Activated T-cell treated with anti-CD3 and anti-CD28 coated beads for 1 hour (primary cell): Measurements from ENCODE around the gene CLMN.
"Not testable (repeated sequence)": the region's sequence is repeated elsewhere in the genome, so short reads cannot be mapped to it uniquely, and the experiment has no call there.

Source experiments
- DNase-seq: peaks from one replicate; pipeline ENCODE4 v3.0.0-alpha.2; 2020; ENCODE audit warnings: low read depth

Gene CLMN

DNA sequence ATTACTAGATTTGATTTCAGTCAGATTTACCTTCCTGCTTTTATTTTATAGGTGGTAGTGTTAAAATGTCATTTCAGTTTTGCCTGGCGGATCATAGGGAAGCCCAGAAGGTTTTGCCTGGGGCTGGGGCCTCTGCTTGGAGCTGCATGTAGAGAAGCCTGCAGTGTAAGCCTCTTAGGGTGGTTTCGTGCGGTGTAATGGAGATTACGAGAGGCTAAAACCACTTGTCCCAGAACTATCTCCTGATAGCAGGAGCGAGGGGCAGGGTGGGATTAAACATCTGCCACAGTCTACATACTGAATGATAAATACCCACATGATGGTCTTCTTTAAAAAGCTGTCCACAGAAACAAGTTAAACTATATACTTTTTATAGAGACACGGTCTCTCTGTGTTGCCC lies 127.4 kb downstream of the CLMN start:
- DNase-seq: no peak

DNA sequence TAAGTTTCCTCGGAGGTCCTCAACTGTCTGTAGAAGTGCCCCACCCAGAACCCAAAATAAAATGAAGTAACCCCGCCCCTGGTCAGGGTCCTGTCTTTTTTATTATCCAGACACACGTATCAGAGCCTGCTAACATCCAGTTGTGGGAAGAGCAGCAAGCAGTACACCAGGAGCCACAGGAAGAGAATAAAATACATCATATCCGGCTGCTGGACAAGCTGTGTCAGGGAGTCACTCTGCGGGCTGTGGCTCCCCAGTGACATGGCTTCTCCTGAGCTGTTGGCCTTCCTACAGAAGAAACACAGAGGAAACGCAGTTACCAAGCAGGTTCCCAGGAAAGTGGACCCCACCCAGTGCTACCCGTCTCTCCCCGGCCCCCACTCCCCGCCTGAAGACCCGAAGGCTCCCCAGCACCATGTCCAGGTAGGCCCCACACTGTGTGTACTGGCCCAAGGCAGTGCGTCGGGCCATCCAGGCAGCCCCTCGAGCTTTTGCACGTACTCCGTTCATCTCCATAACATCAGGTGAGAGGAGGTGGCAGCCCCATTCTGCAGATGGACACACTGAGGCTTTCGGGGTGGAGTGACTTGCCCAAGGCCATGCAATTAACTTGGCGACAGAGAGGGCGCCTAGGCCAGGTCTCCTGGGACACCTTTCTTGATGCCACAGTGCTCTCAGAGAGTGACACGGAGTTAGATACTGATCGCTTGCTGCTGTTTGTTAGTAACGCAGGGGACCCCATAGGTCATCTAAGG lies 128.1 kb downstream of the CLMN start:
- no peak for DNase-seq

DNA sequence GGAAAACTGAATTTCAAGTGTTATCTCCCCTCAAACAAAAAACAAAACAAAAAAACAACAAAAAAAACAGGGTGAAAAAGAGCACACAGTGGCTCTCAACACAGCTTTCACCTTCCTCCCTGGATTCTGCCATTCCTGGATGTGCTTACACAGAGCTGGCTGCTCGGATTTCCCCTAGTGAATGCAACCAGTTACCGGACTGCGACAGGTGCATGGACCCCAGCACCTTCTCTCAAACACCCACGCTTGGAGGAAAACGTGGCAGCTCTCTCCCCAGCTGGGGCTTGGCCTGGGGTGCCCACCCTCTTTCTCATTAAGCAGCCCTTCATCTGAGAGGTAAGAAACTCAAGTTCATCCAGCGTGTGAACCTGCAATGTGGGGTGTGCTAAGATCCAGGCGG lies 128.9 kb downstream of the CLMN start:
- DNase-seq: no peak

DNA sequence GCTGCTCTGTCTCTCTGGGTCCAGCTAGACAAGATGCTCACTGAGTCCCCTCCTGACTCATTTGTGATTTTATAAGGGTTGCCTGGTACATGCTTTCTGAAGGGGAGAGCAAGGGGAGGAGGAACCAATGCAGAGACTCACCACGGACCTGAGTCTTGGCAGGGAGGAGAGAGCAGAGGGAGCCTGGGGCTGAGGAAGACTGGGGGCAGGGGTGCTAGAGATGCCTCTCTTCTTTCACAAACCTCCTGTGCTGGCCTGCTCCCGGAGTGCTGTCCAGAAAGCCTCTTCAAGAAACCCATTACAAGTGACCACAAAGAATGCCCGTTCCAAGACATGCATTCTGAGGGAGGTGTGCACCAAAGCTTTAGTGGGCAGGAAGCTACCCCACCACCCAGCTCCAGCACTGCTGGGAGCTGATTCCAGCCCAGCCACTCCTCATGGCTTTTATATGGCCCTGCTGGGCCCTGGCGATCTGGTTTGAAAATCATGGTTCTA lies 129.3 kb downstream of the CLMN start:
- no peak for DNase-seq

DNA sequence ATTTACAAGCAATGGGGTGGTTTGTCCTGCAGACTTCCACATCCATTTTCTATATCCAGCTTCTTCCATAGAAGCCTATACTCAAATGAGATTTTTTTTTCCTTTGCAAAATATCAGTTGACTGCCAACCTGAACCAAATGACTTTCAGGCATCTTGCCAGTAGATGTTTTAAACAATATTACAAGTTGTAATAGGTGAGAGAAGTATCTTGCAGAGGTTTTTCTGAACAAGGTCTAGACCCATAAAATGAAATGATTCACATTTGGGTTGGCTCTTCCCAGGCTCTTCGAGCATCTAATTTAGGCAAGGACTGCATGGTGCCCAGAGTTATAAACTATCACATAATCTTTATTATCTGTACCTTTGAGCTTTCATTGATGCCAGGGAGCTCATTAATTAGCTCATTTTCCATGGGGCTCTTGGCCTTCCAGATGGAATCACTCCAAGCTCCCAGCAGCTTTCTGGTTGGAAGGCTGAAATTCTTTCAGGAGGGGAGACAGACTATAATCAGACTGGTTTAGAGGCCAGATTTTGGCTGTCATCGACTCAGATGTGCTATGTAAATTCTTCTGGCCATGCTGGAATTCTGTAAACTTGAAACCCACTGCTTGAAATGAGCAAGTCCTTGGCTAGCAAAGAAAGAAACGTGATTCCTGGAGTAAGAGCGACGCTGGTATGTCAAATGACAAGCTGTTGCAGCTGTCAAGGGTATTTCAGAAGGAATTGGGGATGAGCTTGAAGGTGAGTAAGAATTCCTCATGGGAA lies 130.2 kb downstream of the CLMN start:
- DNase-seq: no peak

DNA sequence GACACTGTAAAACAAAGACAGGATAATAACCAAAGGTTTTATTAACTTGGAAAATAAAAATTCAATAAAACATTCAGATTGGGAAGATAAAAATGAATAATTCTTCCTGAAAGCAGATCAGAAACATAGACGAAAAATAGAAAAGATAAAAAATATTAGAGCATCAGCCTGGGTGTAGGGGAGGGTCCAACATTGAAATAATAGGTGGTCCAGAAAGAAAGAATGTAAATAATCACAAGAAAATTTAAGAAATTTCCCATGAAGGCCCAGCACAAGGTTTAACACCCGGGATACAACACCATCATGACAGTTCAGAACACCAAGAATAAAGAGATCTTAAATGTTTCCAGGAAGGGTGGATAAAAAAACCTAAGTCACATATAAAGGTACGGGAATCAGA lies 131.3 kb downstream of the CLMN start:
- no peak for DNase-seq

DNA sequence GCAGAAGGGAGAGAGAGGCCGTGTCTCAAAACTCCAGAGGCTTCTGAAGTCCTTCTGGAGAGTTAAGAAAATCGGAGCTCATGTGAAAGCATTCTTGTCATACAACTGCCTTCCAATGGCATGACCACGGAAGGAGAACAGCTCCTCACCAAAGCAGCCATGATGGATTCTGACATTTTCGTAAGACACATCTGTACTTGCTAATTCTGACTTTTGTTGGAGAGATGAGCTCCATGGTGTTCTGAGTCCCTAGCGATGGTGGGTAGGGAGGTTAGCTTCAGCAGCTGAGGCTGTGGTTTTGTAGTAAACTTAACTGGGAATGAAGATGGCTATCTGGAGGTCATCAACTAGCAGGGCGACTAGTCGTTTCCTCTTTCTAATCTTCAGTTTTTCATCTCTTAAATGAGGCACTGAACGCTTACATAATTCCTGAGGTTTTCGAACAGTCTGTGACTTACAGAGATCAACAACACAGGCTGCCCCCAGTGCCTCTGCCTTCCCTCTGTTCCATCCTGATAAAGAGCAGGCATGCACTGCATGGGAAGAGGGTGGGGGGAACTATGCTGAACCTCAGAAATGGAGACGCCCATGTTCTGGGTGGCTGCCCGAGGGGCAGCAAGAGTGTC lies 133.8 kb downstream of the CLMN start:
- DNase-seq: no peak

DNA sequence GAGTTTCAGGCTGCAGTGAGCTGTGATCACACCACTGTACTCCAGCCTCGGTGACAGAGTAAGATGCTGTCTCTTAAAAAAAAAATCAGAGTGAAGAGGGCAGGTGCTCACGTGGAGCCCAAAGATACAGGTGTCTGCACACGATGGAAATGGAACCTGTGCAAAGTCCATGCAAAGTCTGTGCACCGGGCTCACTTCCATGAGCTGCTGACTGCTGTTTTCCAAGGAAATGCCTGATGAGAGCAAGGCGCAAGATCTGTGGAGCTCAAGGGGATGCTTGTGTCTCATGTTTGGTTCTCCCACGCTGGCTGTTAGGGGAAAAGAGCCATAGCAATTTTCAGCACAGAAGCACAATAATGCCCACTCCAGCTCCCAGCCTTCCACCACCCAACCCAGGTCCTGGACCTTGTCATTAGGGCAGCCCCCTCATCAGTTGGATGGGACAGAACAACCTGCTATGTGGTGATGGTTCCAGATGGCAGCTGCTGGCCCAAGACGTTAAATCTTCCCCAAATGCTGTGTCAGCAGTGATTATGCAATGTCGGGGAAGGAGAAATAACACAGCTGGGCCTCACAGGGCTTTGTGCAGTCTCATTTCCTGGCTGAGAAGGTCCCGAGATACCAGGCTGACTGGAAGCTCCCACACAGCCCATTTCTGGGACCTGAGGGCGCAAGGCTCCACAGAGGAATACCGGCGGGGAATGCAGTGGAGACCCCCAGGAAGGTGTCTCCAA lies 134.5 kb downstream of the CLMN start:
- no peak for DNase-seq

DNA sequence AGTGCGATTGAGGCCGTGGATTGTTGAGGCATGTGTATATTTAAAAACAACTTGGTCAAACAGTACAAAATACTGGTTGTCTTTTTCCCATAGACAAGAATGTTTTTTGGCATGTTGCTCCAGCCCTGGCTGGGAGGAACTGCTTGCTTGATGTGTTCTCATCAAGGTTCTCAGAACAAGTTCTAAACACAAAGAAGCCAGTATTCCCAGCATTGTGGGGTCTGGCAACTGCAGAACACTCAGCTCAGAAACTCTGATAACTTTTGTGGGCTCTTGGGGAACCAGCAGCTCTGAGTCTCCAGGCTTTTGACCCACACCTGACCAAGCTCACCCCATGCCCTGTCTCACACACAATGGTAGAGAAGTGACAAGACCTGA lies 135.3 kb downstream of the CLMN start:
- no peak for DNase-seq

DNA sequence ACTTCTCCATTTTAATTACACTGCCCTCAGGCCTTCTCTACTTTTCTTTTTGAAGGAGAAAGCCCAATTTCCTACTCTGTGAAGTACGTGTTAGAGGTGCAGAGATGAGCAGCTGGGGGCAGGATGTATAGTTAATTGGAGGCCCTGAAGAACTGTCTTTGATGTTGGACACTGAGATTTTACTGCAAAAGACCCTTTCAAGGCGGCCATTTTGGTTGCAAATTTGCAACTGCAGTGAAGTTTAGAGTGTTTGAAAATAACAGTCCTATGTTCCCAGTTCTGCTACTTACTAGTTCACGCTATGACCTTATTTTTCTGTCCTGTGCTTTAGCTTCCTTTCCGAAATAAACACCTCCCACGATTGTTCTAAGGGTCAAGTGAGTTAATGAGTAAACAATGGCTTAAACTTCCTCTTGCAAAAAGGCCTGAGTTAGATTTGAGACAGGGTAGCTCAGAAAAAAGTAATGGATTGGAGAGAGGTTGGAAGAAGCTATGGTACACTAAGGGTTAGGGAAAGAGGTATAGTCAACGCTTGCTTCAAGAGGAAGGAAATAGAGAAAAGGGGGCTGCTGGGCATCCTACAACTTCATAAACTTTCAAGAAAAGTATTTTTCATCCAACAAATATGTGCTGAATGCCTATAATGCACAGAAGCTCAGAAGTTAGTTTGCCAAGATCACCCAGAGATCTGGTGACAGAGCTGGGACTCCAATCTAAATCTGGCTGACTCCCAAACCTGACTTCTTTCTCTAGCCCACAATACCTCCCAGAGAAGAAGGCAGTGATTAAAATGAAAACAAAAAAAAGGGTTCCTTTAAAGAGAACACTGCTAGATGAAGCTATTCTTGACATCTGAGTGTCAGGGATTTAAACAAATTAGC lies 135.9 kb downstream of the CLMN start:
- no peak for DNase-seq

DNA sequence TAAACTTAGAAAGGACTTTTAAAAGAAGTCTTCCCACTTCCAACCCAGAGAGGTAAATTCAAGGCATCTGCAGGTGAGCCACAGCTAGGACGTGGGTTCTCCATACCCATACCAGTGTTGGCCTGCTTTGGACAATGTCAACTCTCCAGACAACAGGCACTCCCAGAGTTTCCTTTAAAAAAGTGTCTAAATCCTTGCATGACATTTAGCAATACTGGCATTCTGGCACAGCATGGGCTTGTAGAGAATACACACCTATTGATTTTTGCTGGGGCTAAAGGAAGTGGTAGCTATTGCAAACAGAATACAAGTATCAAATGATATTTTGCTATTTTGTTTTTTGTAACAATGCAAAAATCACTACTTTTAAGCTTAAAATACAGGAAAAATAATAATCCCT lies 136.6 kb downstream of the CLMN start:
- DNase-seq: no peak

DNA sequence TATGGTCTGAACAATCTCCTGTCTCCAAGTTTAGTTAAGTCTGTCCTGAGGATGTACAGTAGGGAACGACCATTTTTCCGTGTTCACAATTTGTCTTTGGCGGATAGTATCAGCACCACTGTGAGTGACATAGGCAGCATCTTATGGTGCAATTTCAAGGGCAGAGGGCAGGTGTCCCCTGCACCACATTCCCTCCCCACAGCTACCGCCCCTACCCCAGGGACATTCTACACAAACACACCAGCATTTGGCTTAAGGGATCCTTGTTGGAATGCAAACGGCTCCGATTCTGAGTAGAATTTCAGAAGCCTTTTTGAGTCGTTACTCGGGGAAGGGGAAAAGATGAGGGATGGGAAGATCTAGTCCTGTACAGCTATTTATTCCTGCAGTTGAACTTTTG lies 137.3 kb downstream of the CLMN start:
- DNase-seq: no peak

DNA sequence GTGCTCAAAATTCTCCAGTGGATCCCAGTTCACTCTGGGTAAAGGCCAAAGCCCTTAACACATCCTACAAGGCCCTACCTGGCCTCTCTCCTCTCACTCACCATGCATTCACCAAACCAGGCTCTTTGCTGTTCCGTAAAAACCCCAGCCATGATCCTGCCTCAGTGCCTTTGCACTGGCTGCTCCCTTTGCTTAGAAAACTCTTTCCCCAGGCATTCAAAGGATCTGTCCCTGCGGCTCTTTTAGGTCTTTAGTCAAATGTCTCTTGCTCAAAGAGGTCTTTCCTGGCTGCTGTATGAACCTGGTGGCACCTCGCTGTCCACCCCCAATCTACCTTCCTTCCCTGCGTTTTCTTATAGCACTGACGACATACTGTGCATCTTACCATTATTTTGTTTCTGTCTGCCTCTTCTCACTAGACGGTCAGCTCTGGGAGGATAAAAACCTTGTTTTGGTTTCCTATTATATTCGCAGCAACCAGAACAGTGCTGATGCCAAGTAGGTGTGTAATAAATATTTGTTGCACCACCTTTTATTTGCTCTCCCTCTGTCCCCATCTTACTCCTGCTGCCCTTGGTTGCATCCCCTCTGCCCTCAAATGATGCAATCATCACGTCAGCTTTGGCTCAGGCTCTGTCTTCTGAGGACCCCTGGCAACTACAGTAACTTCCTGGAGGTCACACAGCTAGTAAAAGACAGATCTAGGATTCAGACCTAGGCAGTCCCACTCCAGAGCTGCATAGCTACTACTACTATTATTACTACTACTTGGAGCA lies 138.6 kb downstream of the CLMN start:
- no peak for DNase-seq

DNA sequence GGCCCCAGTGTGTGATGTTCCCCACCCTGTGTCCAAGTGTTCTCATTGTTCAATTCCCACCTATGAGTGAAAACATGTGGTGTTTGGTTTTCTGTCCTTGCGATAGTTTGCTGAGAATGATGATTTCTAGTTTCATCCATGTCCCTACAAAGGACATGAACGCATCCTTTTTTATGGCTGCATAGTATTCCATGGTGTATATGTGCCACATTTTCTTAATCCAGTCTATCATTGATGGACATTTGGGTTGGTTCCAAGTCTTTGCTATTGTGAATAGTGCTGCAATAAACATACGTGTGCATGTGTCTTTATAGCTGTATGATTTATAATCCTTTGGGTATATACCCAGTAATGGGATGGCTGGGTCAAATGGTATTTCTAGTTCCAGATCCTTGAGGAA lies 144.0 kb downstream of the CLMN start:
- DNase-seq: not testable (repeated sequence)

DNA sequence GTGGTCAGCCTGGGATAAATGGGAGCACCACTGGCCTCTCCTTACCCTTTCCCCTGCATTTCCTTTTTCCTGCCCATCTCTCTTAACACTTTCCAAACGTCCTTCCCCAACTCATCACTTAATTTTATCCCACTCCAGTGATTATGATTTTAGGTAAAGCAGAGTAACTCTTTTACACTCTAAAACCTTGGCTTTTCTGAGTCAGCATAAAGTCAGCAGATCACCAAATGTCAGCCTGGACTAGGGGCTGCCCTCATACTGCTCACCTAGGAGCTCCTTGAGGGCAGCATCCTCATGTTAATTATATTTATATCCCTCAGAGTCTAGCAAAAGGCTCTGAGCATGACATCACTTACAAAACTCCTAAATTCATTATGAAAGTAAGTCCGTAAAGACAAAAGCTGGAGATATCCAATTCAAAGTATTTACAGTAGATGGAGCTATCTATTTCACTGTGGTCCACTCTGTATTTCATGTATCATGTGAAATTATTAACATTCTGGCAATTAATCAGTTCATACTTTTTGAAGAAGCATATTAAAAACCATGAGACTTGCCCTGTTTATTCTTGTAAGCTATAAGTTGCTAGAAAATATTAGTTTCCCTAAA lies 145.4 kb downstream of the CLMN start:
- no peak for DNase-seq

DNA sequence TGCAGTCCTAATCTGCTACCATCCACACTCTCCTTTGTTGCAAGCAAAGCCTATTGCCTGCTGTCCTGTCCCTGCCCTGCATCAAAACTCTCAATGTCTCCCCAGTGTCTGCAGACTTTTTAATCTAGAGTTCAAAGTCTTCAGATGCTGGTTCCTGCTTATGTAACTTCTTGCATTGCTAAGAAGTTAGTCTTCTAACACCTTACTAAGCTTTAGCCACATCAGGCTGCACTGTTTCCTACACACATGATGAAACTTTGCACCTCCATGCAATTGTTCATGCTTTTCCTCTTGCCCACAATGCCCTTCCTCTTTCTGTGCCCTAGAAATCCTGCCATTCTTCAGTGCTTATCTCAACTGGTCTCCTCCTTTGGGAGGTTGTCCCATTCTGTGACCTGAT lies 146.2 kb downstream of the CLMN start:
- no peak for DNase-seq

DNA sequence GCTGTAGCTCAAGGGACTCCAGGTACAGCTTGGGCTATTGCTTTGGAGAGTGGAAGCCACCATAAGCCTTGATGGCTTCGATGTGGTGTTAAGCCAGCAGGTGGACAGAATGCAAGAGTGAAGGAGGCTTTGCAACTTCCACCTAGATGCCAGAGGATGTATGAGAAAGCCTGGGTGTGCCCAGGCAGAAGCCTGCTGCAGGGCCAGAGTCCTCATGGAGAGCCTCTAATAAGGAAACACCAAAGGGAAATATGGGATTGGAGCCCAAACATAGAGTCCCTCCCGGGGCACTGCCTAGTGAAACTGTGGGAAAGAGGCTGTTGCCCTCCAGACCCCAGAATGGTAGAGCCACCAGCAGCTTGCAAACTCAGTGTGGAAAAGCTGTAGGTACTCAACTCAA lies 152.5 kb downstream of the CLMN start:
- DNase-seq: no peak

DNA sequence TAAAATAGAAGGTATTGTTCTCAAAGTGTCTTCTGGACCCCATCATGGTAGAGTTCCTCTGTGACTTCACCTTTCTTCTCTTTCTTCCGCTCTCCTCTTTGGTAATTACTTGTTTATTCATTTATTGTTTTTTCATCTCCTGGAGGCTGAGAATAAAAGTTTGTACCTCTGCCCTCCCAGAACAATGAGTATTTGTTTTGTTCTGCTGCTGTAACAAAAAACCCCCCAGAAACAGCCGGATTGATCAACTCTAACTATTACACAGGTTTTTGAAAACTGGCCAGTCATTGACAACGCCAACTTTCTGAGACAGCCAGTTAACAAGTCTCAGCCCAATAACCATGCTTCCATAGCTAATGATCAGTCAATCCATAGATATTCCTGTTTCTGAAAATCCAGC lies 154.2 kb downstream of the CLMN start:
- no peak for DNase-seq

DNA sequence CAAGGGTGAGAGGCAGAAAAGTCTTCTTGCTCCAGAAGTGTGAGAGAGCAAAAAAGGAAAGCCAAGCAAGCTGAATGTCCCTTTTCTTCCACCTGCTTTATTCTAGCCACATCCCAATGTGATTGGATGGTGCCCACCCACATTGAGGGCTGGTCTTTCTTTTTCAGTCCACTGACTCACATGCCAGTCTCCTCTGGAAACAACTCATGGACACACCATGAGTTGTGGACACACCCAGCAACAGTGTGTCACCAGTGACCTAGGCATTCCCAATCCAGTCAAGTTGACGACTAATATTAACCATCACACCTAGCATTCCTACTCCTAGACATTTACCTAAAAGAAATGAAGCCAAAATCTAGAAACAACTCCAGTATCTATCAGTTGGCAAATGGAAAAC lies 155.2 kb downstream of the CLMN start:
- DNase-seq: no peak

DNA sequence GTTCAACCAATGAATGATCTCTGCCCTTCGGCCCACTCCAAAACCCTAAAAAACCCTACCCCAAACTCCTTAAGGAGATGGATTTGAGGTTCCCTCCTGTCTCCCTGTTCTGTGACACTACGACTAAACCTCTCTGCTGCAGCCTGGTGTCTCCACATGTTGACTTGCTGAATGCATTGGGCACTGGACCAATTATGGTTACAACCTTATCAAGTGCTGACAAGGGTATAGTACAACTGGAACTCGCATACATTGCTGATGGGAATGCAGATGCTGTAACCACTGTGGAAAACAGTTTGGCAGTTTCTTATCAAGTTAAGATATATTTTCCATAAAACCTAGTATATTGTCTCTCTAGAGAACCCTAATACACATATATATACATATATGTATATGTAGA lies 156.0 kb downstream of the CLMN start:
- no peak for DNase-seq
